SK-N-MC (cell line): Measurements from ENCODE around the gene PRCC.
"Not testable (repeated sequence)": the region's sequence is repeated elsewhere in the genome, so short reads cannot be mapped to it uniquely, and the experiment has no call there.

Source experiments
- DNase-seq: peaks from one replicate; pipeline ENCODE4 v3.0.0-alpha.2; 2011; ENCODE audit warnings: low read depth, low spot score
- H3K27ac ChIP-seq: fragments of 200-600 bp; sonication (generic); 2 replicates; pipeline ENCODE4 v1.5.1; 2016; ENCODE audit warnings: mixed run types
- H3K36me3 ChIP-seq: fragments of 200-600 bp; sonication (generic); 2 replicates; pipeline ENCODE4 v1.6.1; 2017; ENCODE audit warnings: antibody characterized with exemption, low read length, mixed read lengths; ENCODE audit not compliant: insufficient read depth
- H3K4me3 ChIP-seq: fragments of 200-600 bp; sonication (generic); 2 replicates; pipeline ENCODE4 v1.5.1; 2016
- H3K9ac ChIP-seq: fragments of 200-600 bp; sonication (generic); 2 replicates; pipeline ENCODE4 v1.8.0; 2017; ENCODE audit warnings: mixed run types, mixed read lengths; ENCODE audit not compliant: insufficient read length
- H3K9me3 ChIP-seq: fragments of 200-600 bp; sonication (generic); 2 replicates; pipeline ENCODE4 v1.6.1; 2017; ENCODE audit warnings: low read depth, mild to moderate bottlenecking, antibody characterized with exemption, low read length, moderate library complexity, mixed read lengths
- EZH2 ChIP-seq: fragments of 200-600 bp; sonication (generic); IDR thresholded peaks from one replicate; pipeline ENCODE4 v1.6.1; 2017; ENCODE audit warnings: antibody characterized with exemption
- FOXP2 ChIP-seq: optimal IDR thresholded peaks from 2 replicates; pipeline ENCODE3; 2011; ENCODE audit warnings: mild to moderate bottlenecking, moderate library complexity; ENCODE audit not compliant: insufficient read depth; ENCODE audit errors: extremely low read length, control extremely low read depth
- POLR2AphosphoS5 ChIP-seq: IDR thresholded peaks from 2 replicates; pipeline ENCODE4 v1.6.1; 2012; ENCODE audit warnings: mild to moderate bottlenecking, low read depth, low read length, borderline replicate concordance

Gene PRCC

DNA sequence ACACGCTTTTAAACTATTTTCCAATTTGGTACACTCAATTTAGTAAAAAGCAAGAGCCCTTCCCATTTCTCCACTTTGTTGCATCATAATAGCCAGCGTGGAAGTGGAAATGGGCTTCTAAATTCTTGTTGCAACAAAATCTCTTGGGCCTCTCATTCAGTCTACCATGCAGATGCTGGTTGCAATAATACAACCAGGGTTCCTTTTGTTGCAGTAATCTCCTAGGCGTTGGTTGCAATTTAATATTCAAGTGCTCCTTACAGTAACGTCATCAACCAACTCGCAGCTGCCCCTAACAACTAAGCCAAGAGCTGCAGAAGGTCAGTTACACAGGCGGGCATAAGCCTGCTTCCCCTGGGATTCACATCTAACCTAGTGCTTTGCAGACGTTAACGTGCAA lies 13.1 kb upstream of the PRCC start:
- no peak for DNase-seq
- H3K9ac ChIP-seq = no peak overlapping the region
- H3K27ac ChIP-seq = no peak overlapping the region
- H3K4me3 ChIP-seq = no peak overlapping the region
- TF ChIP-seq FOXP2 (no peak), EZH2 (no peak)
- peaks cover 2% of the 10 kb centered on the region; the same call in 1 of the 2 replicates for H3K36me3 ChIP-seq
- H3K9me3 ChIP-seq = no peaks in the 10 kb centered on the region

DNA sequence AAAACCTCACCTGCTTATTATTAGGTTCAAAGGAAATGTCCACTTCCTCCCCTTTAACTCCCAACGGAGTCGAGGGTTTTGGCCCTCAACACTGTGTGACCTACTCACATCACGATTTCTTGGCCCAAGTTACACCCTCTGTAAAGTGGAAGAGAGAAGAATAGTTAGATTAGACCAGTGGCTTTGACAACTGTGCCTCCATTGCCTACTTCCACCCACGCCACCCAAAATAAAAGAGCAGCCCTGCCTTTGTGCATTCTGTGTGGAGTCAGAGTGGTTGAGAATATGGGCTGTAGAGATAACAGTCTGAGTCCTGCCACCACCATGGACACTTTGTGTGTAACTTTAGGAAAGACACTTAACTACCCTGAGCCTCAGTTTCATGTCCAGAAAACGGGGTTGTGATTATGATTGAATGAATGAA lies 11.8 kb upstream of the PRCC start:
- H3K27ac ChIP-seq = no peak overlapping the region
- H3K36me3 ChIP-seq = peaks cover 1% of the 10 kb centered on the region; the same call in 1 of the 2 replicates
- no peak for DNase-seq
- no peak overlapping the region for H3K4me3 ChIP-seq
- no peak overlapping the region for H3K9ac ChIP-seq
- no peak for TF ChIP-seq FOXP2
- TF ChIP-seq EZH2 = no peak
- TF ChIP-seq POLR2AphosphoS5 = no peak
- H3K9me3 ChIP-seq = no peaks in the 10 kb centered on the region

DNA sequence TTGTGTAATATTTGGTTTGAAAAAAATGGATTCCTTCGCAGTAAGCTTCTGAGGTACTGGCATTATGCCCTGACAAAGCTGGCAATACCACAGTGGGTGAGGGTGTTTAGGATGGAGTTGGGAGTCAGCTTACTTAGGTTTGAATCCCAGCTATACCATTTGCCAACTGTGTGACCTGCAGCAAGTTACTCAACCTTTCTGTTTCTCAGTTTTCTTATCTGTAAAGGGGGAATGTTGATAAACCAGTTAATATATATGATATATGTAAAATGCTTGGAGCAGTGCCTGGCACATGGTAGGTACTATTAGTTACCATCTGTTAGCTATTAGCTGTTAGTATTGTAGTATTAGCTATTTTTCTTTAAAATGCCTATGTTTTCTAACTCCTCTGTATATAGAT lies 11.0 kb upstream of the PRCC start:
- TF ChIP-seq POLR2AphosphoS5 (no peak), EZH2 (no peak), FOXP2 (no peak)
- DNase-seq = no peak

DNA sequence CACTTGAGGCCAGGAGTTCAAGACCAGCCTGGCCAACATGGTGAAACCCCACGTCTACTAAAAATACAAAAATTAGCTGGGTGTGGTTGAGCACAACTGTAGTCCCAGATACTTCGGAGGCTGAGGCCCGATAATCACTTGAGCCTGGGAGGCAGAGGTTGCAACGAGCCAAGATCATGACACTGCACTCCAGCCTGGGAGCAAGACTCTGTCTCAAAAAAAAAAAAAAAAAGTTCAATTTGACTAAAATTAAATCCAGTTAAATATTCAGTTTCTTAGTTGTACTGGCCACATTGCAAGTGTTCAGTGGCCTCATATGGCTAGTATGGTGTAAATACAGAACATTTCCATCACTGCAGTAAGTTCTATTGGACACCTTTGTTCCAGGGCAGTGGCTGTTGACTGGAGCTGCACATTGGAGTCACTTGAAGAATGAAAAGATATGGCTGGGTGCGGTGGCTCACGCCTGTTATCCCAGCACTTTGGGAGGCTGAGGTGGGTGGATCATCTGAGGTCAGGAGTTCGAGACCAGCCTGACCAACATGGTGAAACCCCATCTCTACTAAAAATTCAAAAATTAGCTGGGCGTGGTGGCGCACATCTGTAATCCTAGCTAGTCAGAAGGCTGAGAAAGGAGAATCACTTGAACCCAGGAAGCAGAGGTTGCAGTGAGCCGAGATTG lies 9.6 kb upstream of the PRCC start:
- H3K36me3 ChIP-seq, H3K9me3 ChIP-seq, H3K4me3 ChIP-seq, H3K27ac ChIP-seq, H3K9ac ChIP-seq, DNase-seq: not testable (repeated sequence)

More for the DNA sequence above, 11.0 kb upstream of the PRCC start:
- Histone ChIP-seq H3K9me3 (no peaks in the 10 kb centered on the region), H3K27ac (no peak overlapping the region), H3K9ac (no peak overlapping the region), H3K36me3 (no peaks in the 10 kb centered on the region), H3K4me3 (no peak overlapping the region)

DNA sequence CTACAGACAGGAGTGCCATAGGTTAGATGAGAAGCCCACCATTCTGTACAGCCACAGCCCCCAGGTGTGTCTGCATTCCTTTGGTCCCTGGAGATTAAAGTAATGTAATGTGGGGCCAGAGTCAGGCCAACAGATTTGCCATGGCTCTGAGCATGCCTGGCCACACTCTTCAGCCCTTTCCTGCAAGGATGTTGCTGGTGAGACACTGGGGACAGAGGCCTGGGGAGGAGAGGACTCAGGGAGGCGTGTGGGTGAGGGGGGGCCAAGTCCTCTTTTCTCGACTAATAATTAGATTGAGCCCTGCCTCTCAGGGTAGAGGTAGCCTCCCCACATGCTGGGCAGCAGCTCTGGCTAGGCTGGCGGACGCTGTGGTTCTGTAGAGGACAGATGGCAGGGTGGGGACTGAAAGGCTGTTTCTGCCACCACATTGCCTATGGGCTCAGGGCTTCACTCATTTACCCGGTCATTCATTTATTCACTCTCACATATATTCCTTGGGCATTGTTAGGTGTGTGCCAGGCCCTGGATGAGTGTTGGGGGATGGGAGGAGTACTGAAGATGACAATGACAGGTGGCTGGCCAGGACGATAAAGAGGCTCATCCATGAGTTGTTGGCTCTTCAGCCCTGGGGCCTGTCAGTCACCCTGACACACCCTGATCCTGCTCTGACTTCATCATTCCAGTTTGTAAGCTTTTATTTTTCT lies 7.1 kb upstream of the PRCC start:
- Histone ChIP-seq H3K36me3 (no peaks in the 10 kb centered on the region), H3K9ac (no peak overlapping the region)

DNA sequence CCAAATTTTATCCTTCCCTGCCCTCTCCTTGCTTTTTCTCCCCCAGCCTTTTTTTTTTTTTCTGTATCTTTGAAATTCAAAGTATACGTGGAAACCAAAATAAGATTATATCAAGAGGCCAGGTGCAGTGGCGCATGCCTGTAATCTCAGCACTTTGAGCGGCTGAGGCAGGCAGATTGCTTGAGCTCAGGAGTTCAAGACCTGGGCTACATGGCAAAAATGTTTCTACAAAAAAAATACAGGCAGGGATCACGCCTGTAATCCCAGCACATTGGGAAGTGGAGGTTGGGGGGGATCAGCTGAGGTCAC lies 6.6 kb upstream of the PRCC start:
- DNase-seq = no peak
- TF ChIP-seq FOXP2 (no peak), EZH2 (no peak), POLR2AphosphoS5 (no peak)

More for the DNA sequence above, 7.1 kb upstream of the PRCC start:
- TF ChIP-seq POLR2AphosphoS5 (no peak), EZH2 (no peak), FOXP2 (no peak)
- Histone ChIP-seq H3K9me3 (no peaks in the 10 kb centered on the region), H3K4me3 (no peak overlapping the region), H3K27ac (no peak overlapping the region)
- no peak for DNase-seq

DNA sequence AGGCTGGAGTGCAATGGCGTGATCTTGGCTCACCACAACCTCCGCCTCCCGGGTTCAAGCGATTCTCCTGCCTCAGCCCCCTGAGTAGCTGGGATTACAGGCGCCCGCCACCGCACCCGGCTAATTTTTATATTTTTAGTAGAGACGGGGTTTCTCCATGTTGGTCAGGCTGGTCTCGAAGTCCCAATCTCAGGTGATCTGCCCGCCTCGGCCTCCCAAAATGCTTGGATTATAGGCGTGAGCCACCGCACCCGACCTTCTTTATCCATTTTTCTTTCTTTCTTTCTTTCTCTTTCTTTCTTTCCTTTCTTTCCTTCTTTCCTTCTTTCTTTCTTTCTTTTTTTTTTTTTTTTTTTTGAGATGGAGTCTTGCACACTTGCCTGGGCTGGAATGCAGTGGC lies 2.2 kb upstream of the PRCC start:
- not testable (repeated sequence) for H3K9ac ChIP-seq, DNase-seq, H3K36me3 ChIP-seq, H3K27ac ChIP-seq, H3K9me3 ChIP-seq, H3K4me3 ChIP-seq

More for the DNA sequence above, 6.6 kb upstream of the PRCC start:
- no peaks in the 10 kb centered on the region for H3K9me3 ChIP-seq
- H3K9ac ChIP-seq = no peak overlapping the region
- H3K4me3 ChIP-seq = no peak overlapping the region
- no peaks in the 10 kb centered on the region for H3K36me3 ChIP-seq
- no peak overlapping the region for H3K27ac ChIP-seq

DNA sequence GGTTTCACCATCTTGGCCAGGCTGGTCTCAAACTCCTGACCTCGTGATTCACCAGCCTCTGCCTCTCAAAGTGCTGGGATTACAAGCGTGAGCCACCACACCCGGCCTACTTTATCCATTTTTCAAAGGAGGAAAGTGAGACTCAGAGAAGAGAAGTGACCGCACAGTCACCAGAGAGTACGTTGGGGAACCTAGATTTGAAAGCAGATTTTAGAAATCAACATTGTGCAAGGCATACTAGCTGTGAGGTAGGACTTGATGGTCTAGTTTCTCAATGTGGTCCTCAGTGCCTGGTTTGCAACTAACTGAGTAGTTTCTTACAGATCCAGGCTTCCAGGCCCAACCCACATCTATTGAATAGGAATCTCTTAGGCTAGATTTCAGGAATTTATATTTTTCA lies 1.7 kb upstream of the PRCC start:
- TF ChIP-seq FOXP2 = no peak
- TF ChIP-seq EZH2 = no peak
- TF ChIP-seq POLR2AphosphoS5 = no peak
- Histone ChIP-seq H3K27ac (no peak overlapping the region), H3K9ac (peak overlapping the region; percentile 98), H3K36me3 (peaks cover 10% of the 10 kb centered on the region), H3K4me3 (no peak overlapping the region), H3K9me3 (no peaks in the 10 kb centered on the region)
- DNase-seq = no peak
